ENCODE measurements around the gene DNAH14. TPM values are rescaled to one million over a fixed set of nuclear protein-coding genes. Genes with fewer than 3 reads are reported as not detected.

The DNAH14 gene
- total and polyA plus RNA-seq, 2 of the 13 experiments (the other 11 are each of a cell fraction or from before 2014, with no cell fraction given): 4.5 to 27.5 TPM

DNA sequence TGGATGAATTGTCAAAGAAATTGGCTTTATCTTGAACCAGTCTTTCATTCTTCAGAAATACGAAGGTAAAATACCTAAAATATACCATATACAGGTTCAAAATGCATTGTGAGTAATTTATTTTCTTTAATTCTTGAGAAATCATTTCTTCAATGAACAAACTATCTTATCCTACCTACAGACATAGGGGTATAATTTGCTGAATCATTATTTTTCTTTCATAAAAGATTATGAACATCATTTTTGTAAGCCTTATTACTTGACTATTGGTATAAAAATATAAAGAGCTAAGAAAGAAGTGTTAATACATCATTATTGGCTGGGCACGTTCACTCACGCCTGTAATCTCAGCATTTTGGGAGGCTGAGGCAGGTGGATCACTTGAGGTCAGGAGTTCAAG, 167.7 kb downstream of the DNAH14 start:
- BruUV-seq (replicated peaks): no TSS peak
- no peak for DNase-seq (ENCODE audit: low spot score)
- no peaks in the 10 kb centered on the region for H3K27me3 ChIP-seq (ENCODE audit: control insufficient read depth in 1 of 2, insufficient read depth in 2 of 2, low read length in 2 of 2)
- ChIA-PET POLR2A (no interaction called here), CTCF (ENCODE audit: low intra/inter-chr PET ratio, low total read pairs) (no interaction called here)
- in situ Hi-C loops (cut with HindIII; ENCODE audit: extremely low pct_ligation_motif_present, low pct_unique_long_range_greater_than_20kb) (no loop called here), intact Hi-C loops (cut with micrococcal nuclease; ENCODE audit: unreplicated experiment) (no loop called here)
- no peaks in the 10 kb centered on the region for H4K20me1 ChIP-seq (ENCODE audit: insufficient read depth, low read length)
- no peak overlapping the region for H3K4me2 ChIP-seq (ENCODE audit: low read depth, low read length)
- H3K9ac ChIP-seq (ENCODE audit: insufficient read depth, low read depth, low read length): no peak overlapping the region
- no peaks in the 10 kb centered on the region for H3K36me3 ChIP-seq (replicated peaks in 1 of 2; ENCODE audit: control insufficient read depth in 1 of 2, insufficient read depth in 2 of 2, low read length in 2 of 2)
- no peak overlapping the region for H2AFZ ChIP-seq (ENCODE audit: low read length)
- WGBS (ENCODE audit: low lambda C conversion rate): 93% methylated on average over 3 of the region's 3 CpGs
- H3K4me1 ChIP-seq (ENCODE audit: insufficient read depth, low read length): no peaks in the 10 kb centered on the region
- no peak overlapping the region for H3K27ac ChIP-seq (ENCODE audit: extremely low read length, insufficient read depth, low read length)
- H3K79me2 ChIP-seq (ENCODE audit: insufficient read depth, low read length): no peaks in the 10 kb centered on the region
- no peak for ATAC-seq
- no peak overlapping the region for H3K4me3 ChIP-seq (replicated peaks in 1 of 3; ENCODE audit: insufficient read depth in 1 of 3, low read depth in 2 of 3, low read length in 3 of 3)
- H3K9me3 ChIP-seq (ENCODE audit: low read length): no peaks in the 10 kb centered on the region
- TF ChIP-seq, protein P1, sequence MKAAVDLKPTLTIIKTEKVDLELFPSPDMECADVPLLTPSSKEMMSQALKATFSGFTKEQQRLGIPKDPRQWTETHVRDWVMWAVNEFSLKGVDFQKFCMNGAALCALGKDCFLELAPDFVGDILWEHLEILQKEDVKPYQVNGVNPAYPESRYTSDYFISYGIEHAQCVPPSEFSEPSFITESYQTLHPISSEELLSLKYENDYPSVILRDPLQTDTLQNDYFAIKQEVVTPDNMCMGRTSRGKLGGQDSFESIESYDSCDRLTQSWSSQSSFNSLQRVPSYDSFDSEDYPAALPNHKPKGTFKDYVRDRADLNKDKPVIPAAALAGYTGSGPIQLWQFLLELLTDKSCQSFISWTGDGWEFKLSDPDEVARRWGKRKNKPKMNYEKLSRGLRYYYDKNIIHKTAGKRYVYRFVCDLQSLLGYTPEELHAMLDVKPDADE (CRISPR knock-in tag; IDR thresholded peaks at IDR 0.05): no peak
- TF ChIP-seq, protein P2, sequence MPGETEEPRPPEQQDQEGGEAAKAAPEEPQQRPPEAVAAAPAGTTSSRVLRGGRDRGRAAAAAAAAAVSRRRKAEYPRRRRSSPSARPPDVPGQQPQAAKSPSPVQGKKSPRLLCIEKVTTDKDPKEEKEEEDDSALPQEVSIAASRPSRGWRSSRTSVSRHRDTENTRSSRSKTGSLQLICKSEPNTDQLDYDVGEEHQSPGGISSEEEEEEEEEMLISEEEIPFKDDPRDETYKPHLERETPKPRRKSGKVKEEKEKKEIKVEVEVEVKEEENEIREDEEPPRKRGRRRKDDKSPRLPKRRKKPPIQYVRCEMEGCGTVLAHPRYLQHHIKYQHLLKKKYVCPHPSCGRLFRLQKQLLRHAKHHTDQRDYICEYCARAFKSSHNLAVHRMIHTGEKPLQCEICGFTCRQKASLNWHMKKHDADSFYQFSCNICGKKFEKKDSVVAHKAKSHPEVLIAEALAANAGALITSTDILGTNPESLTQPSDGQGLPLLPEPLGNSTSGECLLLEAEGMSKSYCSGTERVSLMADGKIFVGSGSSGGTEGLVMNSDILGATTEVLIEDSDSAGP (CRISPR knock-in tag; IDR thresholded peaks at IDR 0.05; ENCODE audit: borderline replicate concordance): no peak
- TF ChIP-seq MLLT10 (CRISPR knock-in tag; IDR thresholded peaks at IDR 0.05): no peak
- peak; percentile 70 for TF ChIP-seq MAFF (IDR thresholded peaks at IDR 0.05; ENCODE audit: low read depth, low read length)
- TF ChIP-seq RBM39 (IDR thresholded peaks at IDR 0.05; ENCODE audit: low read depth, low read length, poor library complexity, severe bottlenecking): no peak
- no peak for TF ChIP-seq TCF12 (IDR thresholded peaks at IDR 0.05)
- TF ChIP-seq TCF12 (CRISPR knock-in tag; IDR thresholded peaks at IDR 0.05): no peak
- peak; percentile 37 to 80 for TF ChIP-seq MAFK (conservative IDR thresholded peaks at IDR 0.05 in 1 of 2, IDR thresholded peaks at IDR 0.05 in 1 of 2; ENCODE audit: low read length in 2 of 2)
- no peak for FAIRE-seq
